M059J (cell line): ENCODE results near the gene VENTX. TPM values are rescaled to one million over a fixed set of nuclear protein-coding genes. Genes with fewer than 3 reads are reported as not detected.

Source experiments
- DNase-seq: peaks from one replicate; pipeline ENCODE4 v3.0.0-alpha.2; 2012; ENCODE audit warnings: low read depth
- total RNA-seq: library from RNA; depleted of rRNA; stranded (reverse); fragments of >200 nt; shearing (Covaris generic); gene quantifications from 2 replicates; pipeline ENCODE4 v1.2.3, GENCODE V29; 2014

VENTX gene
- total RNA-seq, 1 experiment from 2014 or later: not detected

- no peak for DNase-seq
These were observed 34.1 kb downstream of the VENTX start for GRCh38 chr10:133271521-133272300.

GRCh38 chr10:133272301-133272963 lies 34.8 kb downstream of the VENTX start:
- no peak for DNase-seq

GRCh38 chr10:133272964-133273420 lies 35.3 kb downstream of the VENTX start:
- no peak for DNase-seq

GRCh38 chr10:133273534-133274143 lies 36.0 kb downstream of the VENTX start:
- no peak for DNase-seq

- peak; percentile 52 for DNase-seq
These were observed 37.4 kb downstream of the VENTX start for GRCh38 chr10:133274751-133275683.

- DNase-seq: no peak
These were observed 38.0 kb downstream of the VENTX start for GRCh38 chr10:133275684-133276092.

GRCh38 chr10:133276100-133276434 lies 38.4 kb downstream of the VENTX start:
- DNase-seq: no peak

- DNase-seq: no peak
These were observed 39.0 kb downstream of the VENTX start, which contains the start of gene ADAM8 for GRCh38 chr10:133276435-133277201. Gene ADAM8 (minus strand): TSS chr10:133276868. CDS start chr10:133276817, 51 bp downstream.

- DNase-seq: no peak
These were observed 39.8 kb downstream of the VENTX start for GRCh38 chr10:133277277-133277992.

GRCh38 chr10:133277993-133278576 lies 40.4 kb downstream of the VENTX start:
- no peak for DNase-seq

GRCh38 chr10:133278577-133279265 lies 41.1 kb downstream of the VENTX start:
- DNase-seq: peak; percentile 96

- DNase-seq: no peak
These were observed 41.9 kb downstream of the VENTX start for GRCh38 chr10:133279326-133280226.

GRCh38 chr10:133280391-133281059 lies 42.9 kb downstream of the VENTX start:
- DNase-seq: no peak

- DNase-seq: no peak
These were observed 43.4 kb downstream of the VENTX start for GRCh38 chr10:133281084-133281483.

- DNase-seq: no peak
These were observed 44.1 kb downstream of the VENTX start for GRCh38 chr10:133281628-133282372.

GRCh38 chr10:133282846-133283390 lies 45.3 kb downstream of the VENTX start:
- DNase-seq: no peak
